GM20431 (cell line): ENCODE results near the gene FMOD.

Experiments used
- in situ Hi-C: fragments of 300-500 bp; cut with MseI, MboI; formaldehyde crosslinking; loops from one replicate; pipeline ENCODE4 v1.15.0; 2020; ENCODE audit warnings: low sequenced_read_pairs; ENCODE audit not compliant: unreplicated experiment

Gene FMOD

GRCh38 chr1:203351037-203351625, at the start of gene FMOD:
Gene FMOD, minus strand, starts transcription at chr1:203351122. Its CDS starts 2,852 bp downstream, at chr1:203348270.
- in situ Hi-C loops: no loop called here

DNA sequence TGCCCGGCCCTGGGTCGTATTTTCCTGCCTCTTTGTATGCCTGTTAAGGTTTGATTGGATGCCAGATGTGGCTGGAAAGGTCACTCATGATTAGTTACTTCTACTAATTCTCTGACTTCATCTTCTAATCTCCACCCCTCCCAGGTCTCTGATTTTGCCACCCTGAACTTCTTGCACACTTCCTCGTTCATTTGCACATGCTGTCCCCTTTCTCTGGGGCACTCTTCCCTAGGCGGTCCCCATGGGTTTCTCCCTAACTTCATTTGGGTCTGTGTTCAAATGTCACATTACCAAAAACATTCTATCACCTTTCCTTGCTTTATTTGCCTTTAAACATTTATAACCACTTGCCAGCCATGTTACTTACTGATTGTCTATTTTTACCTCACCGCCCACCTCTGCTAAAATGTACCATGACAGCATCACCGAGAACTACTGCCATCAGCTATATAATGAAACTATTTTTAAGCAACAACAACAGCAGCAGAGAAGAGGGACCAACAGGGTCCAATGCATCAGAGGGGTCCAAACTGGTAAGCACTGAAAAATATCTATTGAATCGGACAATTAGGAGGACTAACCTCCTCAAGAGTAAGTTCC, 45.8 kb upstream of the FMOD start:
- in situ Hi-C loops: no loop called here

- in situ Hi-C loops: no loop called here
Measured at GRCh38 chr1:203395751-203396150, 44.8 kb upstream of the FMOD start.

GRCh38 chr1:203390298-203390697, 39.4 kb upstream of the FMOD start:
- in situ Hi-C loops: no loop called here

GRCh38 chr1:203388683-203389082, 37.8 kb upstream of the FMOD start:
- in situ Hi-C loops: no loop called here

DNA sequence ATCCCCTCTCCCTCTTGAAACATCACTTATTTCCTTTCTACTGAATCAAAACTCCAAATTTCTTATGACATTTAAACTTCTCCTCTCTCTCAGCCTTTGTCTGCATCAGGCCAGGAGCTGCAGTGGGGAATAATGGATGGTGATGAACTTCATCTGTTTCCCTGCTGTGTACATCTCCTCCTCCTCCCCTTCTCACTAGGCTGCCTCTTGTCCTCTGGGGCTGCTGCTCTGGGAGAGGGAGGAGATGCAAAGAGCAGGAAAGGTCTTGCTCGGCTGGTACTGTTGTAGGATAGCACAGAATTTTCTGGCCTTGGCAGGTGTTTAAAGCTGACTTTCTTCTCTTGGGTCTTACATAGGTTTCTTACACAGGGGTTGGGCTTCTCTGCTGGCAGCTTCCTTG, 31.1 kb upstream of the FMOD start:
- in situ Hi-C loops: no loop called here

DNA sequence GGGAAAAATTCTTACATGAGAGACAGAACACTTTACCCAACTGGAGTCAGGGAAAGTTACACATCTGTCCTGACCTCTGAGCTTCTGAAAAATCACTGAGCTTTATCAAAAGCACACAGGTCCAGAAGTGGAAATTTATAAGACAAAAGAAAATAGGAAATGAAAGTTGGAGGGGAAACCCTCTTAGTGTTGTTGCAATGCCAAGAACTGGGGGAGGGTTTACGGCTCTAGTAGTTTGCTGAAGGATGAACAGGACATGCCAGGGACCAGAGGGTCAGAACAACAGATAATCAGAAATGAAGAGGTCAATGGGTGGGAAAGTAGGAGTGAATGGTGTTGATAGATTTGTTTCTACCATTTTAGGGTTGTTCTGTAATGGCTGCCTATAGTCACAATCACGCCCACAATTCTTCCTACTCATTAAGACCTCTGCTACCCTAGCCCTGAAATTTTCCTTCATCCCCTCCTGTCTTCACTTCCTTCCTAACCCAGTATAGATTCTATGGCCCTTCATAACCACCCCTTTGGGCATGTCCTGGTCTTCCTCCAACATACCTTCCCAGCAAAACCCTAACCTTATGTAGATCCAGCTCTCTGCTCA, 30.3 kb upstream of the FMOD start:
- in situ Hi-C loops: no loop called here

DNA sequence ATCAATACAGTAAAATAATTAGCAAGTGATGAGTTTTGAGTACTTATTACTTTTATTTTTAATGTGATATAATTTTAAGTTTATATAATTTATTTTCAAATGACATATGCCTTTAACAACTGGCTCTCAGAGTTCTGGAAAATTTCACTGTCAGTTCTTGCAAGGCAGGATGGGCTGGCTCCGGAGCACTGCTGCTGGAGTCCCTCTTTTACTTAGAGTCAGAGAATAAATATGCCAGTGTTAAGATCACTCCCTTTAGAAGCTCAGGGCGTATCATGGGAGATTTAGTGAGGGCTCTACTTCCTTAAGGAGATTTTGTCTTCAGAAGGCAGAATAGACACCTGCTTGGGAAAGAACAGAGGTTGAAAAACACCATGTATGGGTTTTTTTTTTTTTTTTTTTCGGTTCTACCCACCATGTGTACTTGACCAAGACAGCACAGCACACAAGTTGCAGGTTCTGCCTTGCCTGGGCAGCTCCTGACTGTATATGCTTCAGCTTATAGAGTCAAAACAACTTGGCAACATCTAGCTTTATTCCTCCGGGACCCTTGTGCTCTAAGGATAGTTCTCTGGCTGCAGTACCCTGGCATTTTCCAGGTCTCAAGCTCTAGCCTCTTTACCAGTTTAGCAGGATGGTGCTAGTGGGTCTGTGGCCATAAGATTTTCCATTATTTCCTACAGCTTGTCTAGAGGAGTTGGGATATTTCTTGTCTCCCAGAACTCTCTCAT, 29.7 kb upstream of the FMOD start:
- in situ Hi-C loops: no loop called here

DNA sequence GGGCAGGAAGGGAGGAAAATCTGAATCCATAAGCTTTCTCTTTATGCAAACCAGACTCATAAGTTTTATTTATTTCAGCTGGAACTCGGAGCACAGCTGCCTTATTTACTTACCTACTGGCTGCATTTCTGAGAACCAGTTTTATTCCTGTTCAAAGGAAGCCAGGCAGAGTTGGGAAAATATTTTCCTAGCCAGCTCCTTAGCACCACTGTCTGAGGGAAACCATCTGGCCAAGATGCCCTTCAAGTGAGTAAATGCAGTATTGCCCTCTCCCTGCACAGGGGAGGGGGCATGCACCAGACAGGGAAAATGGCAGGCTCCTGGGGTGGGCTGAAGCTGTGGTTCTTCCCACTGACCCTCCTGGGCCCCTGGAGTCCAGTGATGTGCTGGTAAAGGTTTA, 28.9 kb upstream of the FMOD start:
- in situ Hi-C loops: no loop called here

DNA sequence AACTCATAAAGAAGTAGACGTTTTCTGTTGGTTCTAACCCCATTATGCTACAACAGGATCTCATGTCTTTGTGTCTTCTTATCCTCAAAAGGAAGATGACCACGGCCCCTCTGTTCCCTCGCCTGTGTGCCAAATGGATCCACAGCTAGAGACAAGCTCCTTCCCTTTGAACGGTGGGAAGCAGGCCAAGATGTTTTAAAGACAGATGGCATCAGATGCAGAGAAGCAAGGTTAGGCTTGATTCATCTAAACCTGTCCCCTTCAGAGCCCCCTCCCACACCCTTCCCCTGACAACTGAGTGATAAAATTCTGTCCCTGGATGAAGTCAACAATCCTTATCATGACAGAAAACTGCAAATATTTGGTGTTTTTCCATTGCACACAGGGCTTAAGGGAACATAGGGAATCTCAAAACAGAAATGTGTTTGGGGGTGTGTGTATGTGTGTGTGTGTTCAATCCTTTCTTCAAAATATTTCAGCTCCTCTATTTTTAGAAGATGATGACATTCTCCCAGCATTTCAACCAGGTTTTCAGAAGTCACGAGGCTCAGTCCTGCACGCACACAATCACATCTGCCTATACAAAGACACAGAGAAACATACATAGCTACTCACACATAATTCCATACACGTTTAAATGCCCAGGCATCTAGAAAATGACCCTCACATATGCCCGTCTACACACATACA, 27.8 kb upstream of the FMOD start:
- in situ Hi-C loops: no loop called here

- in situ Hi-C loops: no loop called here
Measured at GRCh38 chr1:203373991-203374390, 23.1 kb upstream of the FMOD start.

GRCh38 chr1:203373002-203373401, 22.1 kb upstream of the FMOD start:
- in situ Hi-C loops: no loop called here

- in situ Hi-C loops: no loop called here
Measured at GRCh38 chr1:203371288-203371687, 20.4 kb upstream of the FMOD start.

- in situ Hi-C loops: no loop called here
Measured at GRCh38 chr1:203369666-203370065, 18.7 kb upstream of the FMOD start.

GRCh38 chr1:203368624-203369451, 17.9 kb upstream of the FMOD start:
- in situ Hi-C loops: no loop called here

DNA sequence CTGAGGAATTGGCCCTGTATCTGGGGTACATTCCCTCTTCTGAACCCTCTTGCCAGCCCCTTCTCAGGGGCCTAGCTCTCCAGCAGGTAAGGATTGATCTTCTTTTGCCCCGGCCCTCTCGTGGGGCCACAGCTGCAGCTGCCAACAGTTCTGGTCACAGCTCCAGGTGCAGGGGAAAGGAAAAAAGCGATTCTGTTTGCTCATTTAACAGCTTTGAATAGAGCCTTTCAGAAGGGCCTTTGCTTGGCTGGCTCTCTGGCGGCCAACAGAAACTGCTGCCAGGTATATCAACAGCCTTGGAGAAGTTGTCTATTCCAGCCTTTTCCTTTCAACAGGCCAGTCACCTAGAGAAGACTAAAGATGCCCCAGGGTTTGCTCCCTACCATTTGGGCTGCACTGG, 16.1 kb upstream of the FMOD start:
- in situ Hi-C loops: no loop called here

GRCh38 chr1:203366476-203366875, 15.6 kb upstream of the FMOD start:
- in situ Hi-C loops: no loop called here

GRCh38 chr1:203364806-203365205, 13.9 kb upstream of the FMOD start:
- in situ Hi-C loops: no loop called here

DNA sequence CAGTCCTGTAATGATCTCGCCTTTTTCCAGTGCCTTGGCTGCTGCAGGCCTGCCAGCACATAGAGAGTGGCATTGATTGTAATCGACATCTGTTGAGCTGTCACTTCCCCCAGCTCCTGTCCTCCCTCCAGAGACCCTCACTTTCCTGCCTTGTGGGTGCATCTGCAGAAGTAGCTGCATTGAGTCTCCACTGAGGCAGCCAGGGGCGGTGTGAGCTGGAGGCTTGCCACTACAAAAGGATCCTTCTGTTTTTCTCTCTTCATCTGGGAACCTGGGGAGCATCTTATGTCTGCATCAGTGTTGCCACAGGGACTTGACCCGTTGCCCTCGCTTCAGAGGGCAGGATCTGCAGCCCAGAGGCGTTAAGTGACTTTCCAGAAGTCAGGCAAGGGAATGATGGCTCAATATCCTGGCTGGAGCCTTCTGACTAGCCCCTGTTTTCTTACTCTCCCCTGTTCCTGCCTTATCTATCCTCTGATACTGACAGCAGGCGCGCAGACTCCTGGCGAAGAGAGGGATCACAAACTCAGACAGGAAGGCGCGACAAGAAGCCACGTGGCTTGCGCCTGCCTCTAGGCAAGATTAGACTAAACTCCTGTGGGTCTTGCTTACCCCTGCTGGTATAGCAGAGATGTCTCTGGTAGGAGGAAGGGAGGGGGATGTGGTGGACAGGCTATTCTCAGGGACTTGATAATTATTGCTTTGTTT, 13.3 kb upstream of the FMOD start:
- in situ Hi-C loops: no loop called here
